Liver (tissue), 3 donors: ENCODE measurements around the gene FBP2.

Experiments
- ATF3 ChIP-seq: IDR thresholded peaks from 2 replicates; pipeline ENCODE4 v1.6.1; 2016; ENCODE audit warnings: antibody characterized with exemption
- CTCF ChIP-seq: fragments of 150-350 bp; IDR thresholded peaks from 2 replicates; pipeline ENCODE4 v1.5.1; 2017; ENCODE audit warnings: improper control_type of control experiment, low read depth, low read length; ENCODE audit not compliant: missing input control
- FOXA1 ChIP-seq: IDR thresholded peaks from 2 replicates; pipeline ENCODE4 v1.6.1; 2016; ENCODE audit warnings: antibody characterized with exemption
- GABPA ChIP-seq, 2 donors: IDR thresholded peaks in 1 of 2; conservative IDR thresholded peaks in 1 of 2; 2 replicates each; pipeline ENCODE4 v1.6.1; 2016; ENCODE audit warnings: antibody characterized with exemption in 2 of 2, mild to moderate bottlenecking in 1 of 2, moderate library complexity in 1 of 2
- JUND ChIP-seq, 2 donors: IDR thresholded peaks; 2 replicates each; pipeline ENCODE4 v1.6.1; 2016; ENCODE audit warnings: antibody characterized with exemption in 2 of 2
- MAX ChIP-seq: IDR thresholded peaks from 2 replicates; pipeline ENCODE4 v1.6.1; 2016; ENCODE audit warnings: antibody characterized with exemption
- RAD21 ChIP-seq, 2 donors: IDR thresholded peaks; 2 replicates each; pipeline ENCODE4 v1.6.1; 2016; ENCODE audit warnings: antibody characterized with exemption in 2 of 2, mild to moderate bottlenecking in 2 of 2
- REST ChIP-seq: IDR thresholded peaks from 2 replicates; pipeline ENCODE4 v1.6.1; 2016; ENCODE audit warnings: antibody characterized with exemption, mild to moderate bottlenecking
- RXRA ChIP-seq, 2 donors: IDR thresholded peaks; 2 replicates each; pipeline ENCODE4 v1.6.1; 2017 to 2018; ENCODE audit warnings: antibody characterized with exemption in 2 of 2, mild to moderate bottlenecking in 1 of 2
- SP1 ChIP-seq: IDR thresholded peaks from 2 replicates; pipeline ENCODE4 v1.6.1; 2018; ENCODE audit warnings: antibody characterized with exemption, mild to moderate bottlenecking
- TAF1 ChIP-seq: conservative IDR thresholded peaks from 2 replicates; pipeline ENCODE4 v1.6.1; 2016; ENCODE audit warnings: antibody characterized with exemption, mild to moderate bottlenecking
- YY1 ChIP-seq: IDR thresholded peaks from 2 replicates; pipeline ENCODE4 v1.6.1; 2016; ENCODE audit warnings: antibody characterized with exemption, mild to moderate bottlenecking
- ZBTB33 ChIP-seq: IDR thresholded peaks from 2 replicates; pipeline ENCODE4 v1.6.1; 2016; ENCODE audit warnings: antibody characterized with exemption
- donor health status: healthy.
- donor health status: healthy.

GRCh38 chr9:94526271-94526670 is 67.4 kb downstream of the FBP2 start:
- TF ChIP-seq CTCF: no peak
- TF ChIP-seq SP1: no peak
- TF ChIP-seq REST: no peak
- TF ChIP-seq MAX: no peak
- no peak for TF ChIP-seq TAF1
- no peak for TF ChIP-seq YY1
- no peak for TF ChIP-seq JUND (IDR thresholded peaks at IDR 0.05)
- TF ChIP-seq GABPA (IDR thresholded peaks at IDR 0.05 in 1 of 2, conservative IDR thresholded peaks at IDR 0.05 in 1 of 2): no peak
- no peak for TF ChIP-seq RXRA (IDR thresholded peaks at IDR 0.05)
- no peak for TF ChIP-seq ZBTB33
- no peak for TF ChIP-seq ATF3
- no peak for TF ChIP-seq RAD21 (IDR thresholded peaks at IDR 0.05)
- no peak for TF ChIP-seq FOXA1
